HL-60 (cell line): ENCODE data around the gene NINJ1.

Experiments
- CTCF ChIP-seq: IDR thresholded peaks from one replicate; pipeline ENCODE4 v1.5.1; 2011; ENCODE audit warnings: low read length, control low read depth, inconsistent platforms; ENCODE audit not compliant: insufficient read depth
- POLR2AphosphoS5 ChIP-seq: IDR thresholded peaks from 2 replicates; pipeline ENCODE4 v1.6.1; 2012; ENCODE audit warnings: low read depth

DNA sequence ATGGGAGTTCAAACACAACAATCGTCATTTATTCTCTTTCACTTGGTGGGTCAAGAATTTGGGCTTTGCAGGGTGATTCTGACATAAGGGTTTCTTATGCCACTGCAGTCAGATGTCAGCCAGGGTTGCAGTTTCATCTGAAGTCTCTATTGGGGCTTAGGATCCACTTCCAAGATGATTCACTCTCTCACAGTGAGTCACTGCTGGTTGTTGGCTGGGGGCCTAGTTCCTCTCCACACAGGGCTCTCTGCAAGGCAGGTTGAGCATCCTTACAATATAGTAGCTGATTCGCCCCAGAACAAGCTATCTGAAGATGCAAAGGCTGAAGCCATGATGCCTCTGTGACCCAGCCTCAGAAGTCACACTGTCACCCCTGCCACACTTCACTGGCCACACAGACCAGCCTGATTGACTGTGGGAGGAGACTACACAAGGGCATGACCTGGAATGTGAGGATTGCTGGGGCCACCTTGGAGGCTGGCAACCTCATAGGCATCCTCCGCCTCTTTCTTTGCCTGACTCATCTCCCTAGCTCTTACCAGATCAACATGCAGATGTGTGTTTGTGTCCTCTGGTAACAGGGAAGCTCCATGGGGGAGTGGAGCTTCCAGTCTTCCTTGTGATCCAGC, 42.5 kb downstream of the NINJ1 start:
- no peak for TF ChIP-seq CTCF
- TF ChIP-seq POLR2AphosphoS5 = no peak
